ENCODE data around the gene MAN1A2.
A peak's percentile ranks its signal among the peaks of the same experiment; 100 is the strongest.

MAN1A2 gene

DNA sequence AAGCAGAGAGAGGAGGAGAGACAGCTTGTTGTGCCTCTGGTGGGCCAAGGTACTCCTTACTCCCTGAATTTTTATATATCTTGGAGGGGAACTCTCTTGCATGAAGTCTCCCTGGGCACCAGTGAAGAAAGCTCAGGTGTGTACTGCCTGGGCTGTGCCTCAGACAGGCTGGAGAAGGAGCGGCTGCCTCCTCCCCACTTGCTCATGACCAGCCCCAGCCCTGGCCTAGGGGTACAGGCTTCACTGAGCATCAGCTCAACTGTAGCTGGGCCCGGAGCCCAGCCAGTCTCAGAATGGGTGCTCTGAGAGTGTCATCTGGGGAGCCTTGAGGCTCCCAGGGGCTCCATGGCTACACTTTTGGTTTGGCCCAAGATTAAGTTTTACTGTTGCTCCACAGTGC, 193.8 kb downstream of the MAN1A2 start (continued):
- TF ChIP-seq, protein P1, sequence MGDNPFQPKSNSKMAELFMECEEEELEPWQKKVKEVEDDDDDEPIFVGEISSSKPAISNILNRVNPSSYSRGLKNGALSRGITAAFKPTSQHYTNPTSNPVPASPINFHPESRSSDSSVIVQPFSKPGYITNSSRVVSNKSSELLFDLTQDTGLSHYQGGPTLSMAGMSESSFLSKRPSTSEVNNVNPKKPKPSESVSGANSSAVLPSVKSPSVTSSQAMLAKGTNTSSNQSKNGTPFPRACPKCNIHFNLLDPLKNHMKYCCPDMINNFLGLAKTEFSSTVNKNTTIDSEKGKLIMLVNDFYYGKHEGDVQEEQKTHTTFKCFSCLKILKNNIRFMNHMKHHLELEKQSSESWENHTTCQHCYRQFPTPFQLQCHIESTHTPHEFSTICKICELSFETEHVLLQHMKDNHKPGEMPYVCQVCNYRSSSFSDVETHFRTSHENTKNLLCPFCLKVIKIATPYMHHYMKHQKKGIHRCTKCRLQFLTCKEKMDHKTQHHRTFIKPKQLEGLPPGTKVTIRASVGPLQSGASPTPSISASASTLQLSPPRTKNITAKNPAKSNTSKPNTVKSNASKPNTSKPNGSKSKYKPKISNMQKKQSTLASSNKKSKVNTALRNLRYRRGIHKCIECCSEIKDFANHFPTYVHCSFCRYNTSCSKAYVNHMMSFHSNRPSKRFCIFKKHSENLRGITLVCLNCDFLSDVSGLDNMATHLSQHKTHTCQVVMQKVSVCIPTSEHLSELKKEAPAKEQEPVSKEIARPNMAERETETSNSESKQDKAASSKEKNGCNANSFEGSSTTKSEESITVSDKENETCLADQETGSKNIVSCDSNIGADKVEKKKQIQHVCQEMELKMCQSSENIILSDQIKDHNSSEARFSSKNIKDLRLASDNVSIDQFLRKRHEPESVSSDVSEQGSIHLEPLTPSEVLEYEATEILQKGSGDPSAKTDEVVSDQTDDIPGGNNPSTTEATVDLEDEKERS (tag by site-specific recombination; IDR thresholded peaks at IDR 0.05), result no peak
- TF ChIP-seq MYNN (tag by site-specific recombination; IDR thresholded peaks at IDR 0.05; ENCODE audit: borderline replicate concordance), result no peak

DNA sequence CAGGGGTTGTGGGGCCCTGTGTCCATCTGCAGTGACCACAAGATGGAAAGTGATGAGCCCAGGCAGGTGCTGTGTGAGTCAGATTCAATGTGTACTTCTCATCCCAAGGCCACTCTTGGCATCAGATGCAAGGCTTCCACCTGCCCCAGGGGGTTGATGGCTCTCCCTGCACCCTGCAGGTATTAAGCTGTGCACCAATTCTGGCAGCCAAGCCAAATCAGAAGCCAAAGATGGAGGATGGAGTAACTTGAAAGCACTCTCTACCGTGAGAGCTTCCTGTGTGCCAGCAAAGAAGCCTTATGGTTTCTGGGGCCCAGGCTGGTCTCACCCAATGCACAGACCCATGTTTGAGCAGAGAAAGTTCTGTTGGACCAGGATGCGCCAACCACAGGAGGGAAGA, 194.3 kb downstream of the MAN1A2 start:
- POLR2A ChIA-PET, result no interaction called here
- H3K36me3 ChIP-seq (ENCODE audit: control insufficient read depth in 2 of 2, insufficient read depth in 1 of 2, low read length in 2 of 2), result no peaks in the 10 kb centered on the region
- H3K27ac ChIP-seq (ENCODE audit: extremely low read depth, low read depth, low read length), result no peak overlapping the region
- H3K4me3 ChIP-seq (ENCODE audit: low read depth, low read length), result no peak overlapping the region
- no peaks in the 10 kb centered on the region for H3K4me1 ChIP-seq (ENCODE audit: control insufficient read depth, insufficient read depth, low read length)
- TF ChIP-seq ZNF610 (tag by site-specific recombination; IDR thresholded peaks at IDR 0.05; ENCODE audit: borderline replicate concordance) (no peak), ZNF555 (tag by site-specific recombination; conservative IDR thresholded peaks at IDR 0.05) (no peak), ZNF596 (tag by site-specific recombination; IDR thresholded peaks at IDR 0.05) (no peak), ZSCAN23 (tag by site-specific recombination; IDR thresholded peaks at IDR 0.05) (no peak), ZNF302 (tag by site-specific recombination; IDR thresholded peaks at IDR 0.05; ENCODE audit: low read depth) (no peak), KLF8 (tag by site-specific recombination; IDR thresholded peaks at IDR 0.05) (no peak), SALL2 (tag by site-specific recombination; IDR thresholded peaks at IDR 0.05; ENCODE audit: borderline replicate concordance) (no peak), ZNF37A (tag by site-specific recombination; IDR thresholded peaks at IDR 0.05) (no peak), ZBTB48 (tag by site-specific recombination; IDR thresholded peaks at IDR 0.05) (no peak), ZNF202 (tag by site-specific recombination; IDR thresholded peaks at IDR 0.05; ENCODE audit: borderline replicate concordance) (no peak)
- TF ChIP-seq, protein P2, sequence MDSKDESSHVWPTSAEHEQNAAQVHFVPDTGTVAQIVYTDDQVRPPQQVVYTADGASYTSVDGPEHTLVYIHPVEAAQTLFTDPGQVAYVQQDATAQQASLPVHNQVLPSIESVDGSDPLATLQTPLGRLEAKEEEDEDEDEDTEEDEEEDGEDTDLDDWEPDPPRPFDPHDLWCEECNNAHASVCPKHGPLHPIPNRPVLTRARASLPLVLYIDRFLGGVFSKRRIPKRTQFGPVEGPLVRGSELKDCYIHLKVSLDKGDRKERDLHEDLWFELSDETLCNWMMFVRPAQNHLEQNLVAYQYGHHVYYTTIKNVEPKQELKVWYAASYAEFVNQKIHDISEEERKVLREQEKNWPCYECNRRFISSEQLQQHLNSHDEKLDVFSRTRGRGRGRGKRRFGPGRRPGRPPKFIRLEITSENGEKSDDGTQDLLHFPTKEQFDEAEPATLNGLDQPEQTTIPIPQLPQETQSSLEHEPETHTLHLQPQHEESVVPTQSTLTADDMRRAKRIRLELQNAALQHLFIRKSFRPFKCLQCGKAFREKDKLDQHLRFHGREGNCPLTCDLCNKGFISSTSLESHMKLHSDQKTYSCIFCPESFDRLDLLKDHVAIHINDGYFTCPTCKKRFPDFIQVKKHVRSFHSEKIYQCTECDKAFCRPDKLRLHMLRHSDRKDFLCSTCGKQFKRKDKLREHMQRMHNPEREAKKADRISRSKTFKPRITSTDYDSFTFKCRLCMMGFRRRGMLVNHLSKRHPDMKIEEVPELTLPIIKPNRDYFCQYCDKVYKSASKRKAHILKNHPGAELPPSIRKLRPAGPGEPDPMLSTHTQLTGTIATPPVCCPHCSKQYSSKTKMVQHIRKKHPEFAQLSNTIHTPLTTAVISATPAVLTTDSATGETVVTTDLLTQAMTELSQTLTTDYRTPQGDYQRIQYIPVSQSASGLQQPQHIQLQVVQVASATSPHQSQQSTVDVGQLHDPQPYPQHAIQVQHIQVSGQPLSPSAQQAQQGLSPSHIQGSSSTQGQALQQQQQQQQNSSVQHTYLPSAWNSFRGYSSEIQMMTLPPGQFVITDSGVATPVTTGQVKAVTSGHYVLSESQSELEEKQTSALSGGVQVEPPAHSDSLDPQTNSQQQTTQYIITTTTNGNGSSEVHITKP (tag by site-specific recombination; IDR thresholded peaks at IDR 0.05), result no peak
- H3K9me3 ChIP-seq (ENCODE audit: control insufficient read depth, insufficient read depth, low read depth, low read length), result no peaks in the 10 kb centered on the region
- CTCF ChIA-PET, result no interaction called here

DNA sequence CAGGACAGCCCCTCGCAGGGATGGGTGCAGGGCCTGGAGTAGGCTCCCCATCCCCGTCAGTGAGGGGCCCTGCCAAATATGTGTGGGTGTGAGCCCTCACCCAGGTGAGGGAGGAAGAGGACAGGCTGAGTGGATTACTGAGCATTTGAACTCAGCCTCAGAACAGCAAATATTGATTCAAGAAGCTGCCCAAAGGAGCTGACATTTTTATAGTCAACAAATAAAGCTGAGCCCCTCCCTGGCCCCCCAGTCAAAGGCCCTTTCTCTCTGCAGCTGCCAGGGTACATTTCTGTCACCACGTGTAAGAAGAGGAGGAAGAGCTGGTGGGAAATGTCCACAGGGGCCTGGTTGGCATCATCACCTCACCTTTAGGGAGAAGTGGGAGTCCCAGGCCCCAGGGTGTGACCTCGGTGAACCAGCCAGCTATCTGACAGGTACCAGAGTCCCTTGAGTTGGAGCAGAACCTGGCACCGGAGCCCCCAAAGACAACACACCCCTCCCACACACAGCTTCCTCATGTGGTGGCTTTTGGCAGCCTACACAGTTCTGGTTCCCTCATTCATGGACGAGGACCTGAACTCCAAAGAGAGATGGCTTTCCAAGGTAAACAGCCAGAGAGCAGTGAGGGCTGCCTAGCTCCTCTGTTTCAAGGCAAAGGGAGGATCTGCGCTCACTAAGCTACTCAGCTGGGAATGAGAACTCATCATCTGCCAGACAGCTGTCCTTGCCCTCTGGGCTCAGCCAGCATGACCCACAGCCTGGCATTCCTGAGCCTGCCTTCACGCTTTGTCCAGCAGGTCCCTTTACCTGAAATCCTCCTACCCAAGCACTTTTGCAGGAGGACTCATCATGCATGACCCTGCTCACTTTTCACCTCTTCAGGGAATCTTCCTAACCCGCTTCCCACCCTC, 195.6 kb downstream of the MAN1A2 start:
- CTCF ChIA-PET, result interaction anchor here (0.5 to 1.6 kb wide), 2 partner anchors 18 to 196 kb away, joined by 3 to 5 read pairs; no protein-coding TSS in a partner anchor
- POLR2A ChIA-PET, result no interaction called here

More for the DNA sequence above, 195.6 kb downstream of the MAN1A2 start:
- Histone ChIP-seq H3K27ac (ENCODE audit: extremely low read depth, low read depth, low read length) (no peak overlapping the region), H3K36me3 (ENCODE audit: control insufficient read depth in 2 of 2, insufficient read depth in 1 of 2, low read length in 2 of 2) (no peaks in the 10 kb centered on the region), H3K4me3 (ENCODE audit: low read depth, low read length) (no peak overlapping the region), H3K4me1 (ENCODE audit: control insufficient read depth, insufficient read depth, low read length) (no peaks in the 10 kb centered on the region), H3K9me3 (ENCODE audit: control insufficient read depth, insufficient read depth, low read depth, low read length) (no peaks in the 10 kb centered on the region)
- TF ChIP-seq, protein P3, sequence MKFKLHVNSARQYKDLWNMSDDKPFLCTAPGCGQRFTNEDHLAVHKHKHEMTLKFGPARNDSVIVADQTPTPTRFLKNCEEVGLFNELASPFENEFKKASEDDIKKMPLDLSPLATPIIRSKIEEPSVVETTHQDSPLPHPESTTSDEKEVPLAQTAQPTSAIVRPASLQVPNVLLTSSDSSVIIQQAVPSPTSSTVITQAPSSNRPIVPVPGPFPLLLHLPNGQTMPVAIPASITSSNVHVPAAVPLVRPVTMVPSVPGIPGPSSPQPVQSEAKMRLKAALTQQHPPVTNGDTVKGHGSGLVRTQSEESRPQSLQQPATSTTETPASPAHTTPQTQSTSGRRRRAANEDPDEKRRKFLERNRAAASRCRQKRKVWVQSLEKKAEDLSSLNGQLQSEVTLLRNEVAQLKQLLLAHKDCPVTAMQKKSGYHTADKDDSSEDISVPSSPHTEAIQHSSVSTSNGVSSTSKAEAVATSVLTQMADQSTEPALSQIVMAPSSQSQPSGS (tag by site-specific recombination; IDR thresholded peaks at IDR 0.05; ENCODE audit: low read depth), result no peak
- TF ChIP-seq ZFHX2 (tag by site-specific recombination; conservative IDR thresholded peaks at IDR 0.05), result 0 out of 2 replicates have a peak, but pooled peaks have one; percentile 16
